Activated CD8-positive, alpha-beta T cell treated with anti-CD3 and anti-CD28 coated beads for 36 hours (primary cell): ENCODE measurements around the gene COL24A1. TPM values are rescaled to one million over a fixed set of nuclear protein-coding genes. Genes with fewer than 3 reads are reported as not detected.
A peak's percentile ranks its signal among the peaks of the same experiment; 100 is the strongest.

Experiments
- ATAC-seq: fragments of 200-7000 bp; cut with Tn5 transposase; one replicate; pipeline ENCODE4 v1.10.0; 2021; ENCODE audit warnings: mild to moderate bottlenecking, moderate library complexity
- CTCF ChIA-PET: fragments of 350-600 bp; sonication (Branson Sonifier 250); formaldehyde crosslinking; loops from one replicate; lab custom pipeline; 2021; ENCODE audit warnings: antibody characterized with exemption; lab: Charles Lee
- POLR2A ChIA-PET: fragments of 350-600 bp; sonication (Branson Sonifier 250); formaldehyde crosslinking; loops from one replicate; lab custom pipeline; 2021; ENCODE audit warnings: antibody characterized with exemption; lab: Charles Lee
- DNase-seq: peaks from one replicate; pipeline ENCODE4 v3.0.0-alpha.2; 2020
- H3K27ac Mint-ChIP-seq: one replicate; pipeline ENCODE4 v1.8.0; 2021; ENCODE audit warnings: mild to moderate bottlenecking, mixed read lengths
- H3K27me3 Mint-ChIP-seq: one replicate; pipeline ENCODE4 v1.8.0; 2021; ENCODE audit warnings: mixed read lengths
- H3K36me3 Mint-ChIP-seq: one replicate; pipeline ENCODE4 v1.8.0; 2021; ENCODE audit warnings: low read depth, mixed read lengths
- H3K4me1 Mint-ChIP-seq: one replicate; pipeline ENCODE4 v1.8.0; 2021; ENCODE audit warnings: low read depth, mixed read lengths
- H3K4me3 Mint-ChIP-seq: one replicate; pipeline ENCODE4 v1.8.0; 2021; ENCODE audit warnings: mild to moderate bottlenecking, moderate library complexity, mixed read lengths
- H3K9me3 Mint-ChIP-seq: one replicate; pipeline ENCODE4 v1.8.0; 2021; ENCODE audit warnings: mixed read lengths
- CTCF ChIP-seq: fragments of 200-600 bp; IDR thresholded peaks from one replicate; pipeline ENCODE4 v1.8.0; 2022; ENCODE audit warnings: antibody characterized with exemption, mild to moderate bottlenecking
- intact Hi-C: fragments of 100-400 bp; cut with micrococcal nuclease; formaldehyde crosslinking; loops from one replicate; pipeline ENCODE4 v1.10.0; 2022
- total RNA-seq, 2 experiments: library from RNA; stranded (reverse); gene quantifications; one replicate each; pipeline ENCODE4 v1.2.3, GENCODE V29; 2021

COL24A1 gene
- total RNA-seq = not detected

DNA sequence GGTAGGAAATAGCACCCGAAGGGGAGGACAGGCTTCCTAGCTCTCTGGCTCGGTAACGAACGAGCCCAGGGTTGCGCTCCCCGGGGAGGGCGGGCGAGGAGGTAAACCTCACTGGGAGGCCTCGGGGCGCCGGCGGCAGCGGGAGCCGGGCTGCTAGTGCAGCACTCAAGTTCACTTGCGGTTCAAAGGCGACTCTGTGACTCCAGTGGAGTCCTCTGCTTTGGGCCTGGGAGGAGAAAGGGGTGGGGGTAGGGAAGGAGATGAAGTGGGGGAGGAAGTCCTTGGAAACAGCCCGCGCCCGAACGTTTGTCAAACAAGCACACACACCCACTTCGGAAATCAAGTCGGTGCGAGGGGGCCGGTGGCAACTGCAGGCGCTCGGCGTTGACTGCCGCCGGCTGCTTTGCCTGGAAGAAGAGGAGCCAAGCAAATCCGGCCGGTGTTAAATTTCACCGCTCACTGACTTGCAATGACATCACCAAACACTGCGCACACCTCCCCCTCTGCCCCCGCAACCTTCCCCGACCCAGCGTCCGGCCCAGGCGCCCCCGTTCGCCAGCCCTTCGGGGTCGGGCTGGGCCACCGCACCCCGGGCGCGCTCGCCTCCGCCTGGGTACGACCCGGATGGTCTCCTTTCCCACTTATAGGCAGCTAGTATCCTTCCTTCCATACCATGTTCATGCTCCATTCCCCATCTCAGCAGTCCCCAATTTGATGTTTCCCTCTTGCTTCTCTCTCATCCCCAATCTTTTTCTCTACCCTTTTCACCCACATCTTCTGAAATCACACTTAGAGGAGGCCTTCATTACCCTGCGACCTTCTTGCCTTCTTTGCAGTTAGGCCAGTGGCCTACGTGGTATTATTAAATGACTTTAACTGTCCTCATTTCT lies at the start of gene COL24A1:
Gene COL24A1 (minus strand): TSS at position 207 of the 890 bp plus-strand sequence. CDS start 376 bp downstream, outside the sequence.
- H3K27me3 Mint-ChIP-seq = peaks cover 32% of the 10 kb centered on the region
- TF ChIP-seq CTCF = no peak
- H3K36me3 Mint-ChIP-seq = no peaks in the 10 kb centered on the region
- intact Hi-C loops = no loop called here
- peak within 1 kb of the TSS; percentile 29 for H3K4me3 Mint-ChIP-seq
- H3K9me3 Mint-ChIP-seq = no peaks in the 10 kb centered on the region
- ChIA-PET CTCF (no interaction called here), POLR2A (no interaction called here)
- H3K4me1 Mint-ChIP-seq = peaks cover 9% of the 10 kb centered on the region
- DNase-seq = peak; percentile 28
- ATAC-seq = peak; percentile 39
- H3K27ac Mint-ChIP-seq = no peak within 1 kb of the TSS

GRCh38 chr1:86205741-86206140 lies 49.2 kb upstream of the COL24A1 start:
- ATAC-seq (no peak), DNase-seq (no peak)
- no peaks in the 10 kb centered on the region for H3K27me3 Mint-ChIP-seq
- H3K27ac Mint-ChIP-seq = no peak overlapping the region
- TF ChIP-seq CTCF = no peak
- CTCF ChIA-PET = no interaction called here
- H3K4me3 Mint-ChIP-seq = no peak overlapping the region
- H3K36me3 Mint-ChIP-seq = no peaks in the 10 kb centered on the region
- intact Hi-C loops = no loop called here
- POLR2A ChIA-PET = no interaction called here
- H3K4me1 Mint-ChIP-seq = no peaks in the 10 kb centered on the region
- no peaks in the 10 kb centered on the region for H3K9me3 Mint-ChIP-seq

- H3K4me1 Mint-ChIP-seq = no peaks in the 10 kb centered on the region
- H3K4me3 Mint-ChIP-seq = no peak overlapping the region
- ChIA-PET POLR2A (no interaction called here), CTCF (interaction anchor here (0.6 kb wide), 1 partner anchor 308 kb away, joined by 3 read pairs; no protein-coding TSS in a partner anchor)
- H3K36me3 Mint-ChIP-seq = no peaks in the 10 kb centered on the region
- intact Hi-C loops = no loop called here
- no peaks in the 10 kb centered on the region for H3K27me3 Mint-ChIP-seq
- ATAC-seq (no peak), DNase-seq (no peak)
- no peaks in the 10 kb centered on the region for H3K9me3 Mint-ChIP-seq
- H3K27ac Mint-ChIP-seq = no peak overlapping the region
- TF ChIP-seq CTCF = no peak
These were observed 46.2 kb upstream of the COL24A1 start for GRCh38 chr1:86202552-86203340.

DNA sequence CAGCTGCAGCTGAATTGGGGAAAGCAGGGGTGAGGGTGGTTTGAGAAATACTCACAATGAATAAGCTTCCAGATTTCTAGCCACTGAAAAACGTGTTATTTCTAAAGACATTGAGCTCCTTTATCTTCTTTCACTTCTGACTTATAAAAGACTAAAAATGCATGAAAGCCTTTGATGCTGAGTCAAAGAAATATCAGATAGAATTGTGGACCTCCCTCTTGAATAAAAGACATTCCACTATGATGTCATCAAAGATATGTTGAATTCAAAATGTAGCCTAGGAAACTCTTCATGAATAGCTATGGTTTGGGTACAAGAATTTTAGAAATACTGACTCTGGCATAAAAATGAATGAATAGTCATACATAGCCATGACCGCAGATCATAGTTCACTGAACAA lies 44.7 kb upstream of the COL24A1 start:
- Mint-ChIP-seq H3K4me3 (no peak overlapping the region), H3K27ac (no peak overlapping the region), H3K4me1 (no peaks in the 10 kb centered on the region), H3K9me3 (no peaks in the 10 kb centered on the region), H3K27me3 (no peaks in the 10 kb centered on the region), H3K36me3 (no peaks in the 10 kb centered on the region)
- no peak for DNase-seq
- TF ChIP-seq CTCF = no peak
- POLR2A ChIA-PET = no interaction called here
- CTCF ChIA-PET = no interaction called here
- intact Hi-C loops = no loop called here
- no peak for ATAC-seq

GRCh38 chr1:86200901-86201300 lies 44.3 kb upstream of the COL24A1 start:
- CTCF ChIA-PET = no interaction called here
- TF ChIP-seq CTCF = no peak
- H3K27me3 Mint-ChIP-seq = no peaks in the 10 kb centered on the region
- no peak for DNase-seq
- POLR2A ChIA-PET = no interaction called here
- H3K9me3 Mint-ChIP-seq = no peaks in the 10 kb centered on the region
- no peaks in the 10 kb centered on the region for H3K36me3 Mint-ChIP-seq
- intact Hi-C loops = no loop called here
- H3K4me3 Mint-ChIP-seq = no peak overlapping the region
- no peak overlapping the region for H3K27ac Mint-ChIP-seq
- no peaks in the 10 kb centered on the region for H3K4me1 Mint-ChIP-seq
- ATAC-seq = no peak
